ENCODE data around the gene MAN1C1.

Gene MAN1C1

GRCh38 chr1:25765136-25765922, 148.7 kb downstream of the MAN1C1 start:
- DNase-seq (ENCODE audit: low spot score): no peak

GRCh38 chr1:25765923-25766589, 149.5 kb downstream of the MAN1C1 start:
- DNase-seq (ENCODE audit: low spot score): no peak

- no peak for DNase-seq (ENCODE audit: low spot score)
Observed at GRCh38 chr1:25766721-25767436, 150.3 kb downstream of the MAN1C1 start.

- DNase-seq (ENCODE audit: low spot score): no peak
Observed at GRCh38 chr1:25767437-25767770, 150.8 kb downstream of the MAN1C1 start.

- no peak for DNase-seq (ENCODE audit: low spot score)
Observed at GRCh38 chr1:25768999-25769398, 152.4 kb downstream of the MAN1C1 start.

- DNase-seq (ENCODE audit: low spot score): no peak
Observed at GRCh38 chr1:25769625-25770383, 153.2 kb downstream of the MAN1C1 start.

GRCh38 chr1:25770541-25771220, 154.1 kb downstream of the MAN1C1 start:
- DNase-seq (ENCODE audit: low spot score): no peak

- no peak for DNase-seq (ENCODE audit: low spot score)
Observed at GRCh38 chr1:25771221-25772114, 154.9 kb downstream of the MAN1C1 start.

- DNase-seq (ENCODE audit: low spot score): no peak
Observed at GRCh38 chr1:25772164-25772563, 155.6 kb downstream of the MAN1C1 start.

- no peak for DNase-seq (ENCODE audit: low spot score)
Observed at GRCh38 chr1:25772692-25773245, 156.2 kb downstream of the MAN1C1 start.

GRCh38 chr1:25773441-25774125, 157.0 kb downstream of the MAN1C1 start:
- DNase-seq (ENCODE audit: low spot score): no peak

GRCh38 chr1:25774206-25774803, 157.7 kb downstream of the MAN1C1 start:
- DNase-seq (ENCODE audit: low spot score): no peak

GRCh38 chr1:25774921-25775771, 158.6 kb downstream of the MAN1C1 start:
- DNase-seq (ENCODE audit: low spot score): no peak

GRCh38 chr1:25779388-25779787, 162.8 kb downstream of the MAN1C1 start:
- no peak for DNase-seq (ENCODE audit: low spot score)

- no peak for DNase-seq (ENCODE audit: low spot score)
Observed at GRCh38 chr1:25779894-25780293, 163.3 kb downstream of the MAN1C1 start.

- DNase-seq (ENCODE audit: low spot score): no peak
Observed at GRCh38 chr1:25780318-25781129, 163.9 kb downstream of the MAN1C1 start.

- no peak for DNase-seq (ENCODE audit: low spot score)
Observed at GRCh38 chr1:25781130-25781433, 164.5 kb downstream of the MAN1C1 start.

Measured in Ammon's horn (tissue), 1 donor.